ENCODE data around the gene UNC5C. TPM values are rescaled to one million over a fixed set of nuclear protein-coding genes. Genes with fewer than 3 reads are reported as not detected.

UNC5C gene
- total RNA-seq, 2 experiments from 2014 or later, result not detected

DNA sequence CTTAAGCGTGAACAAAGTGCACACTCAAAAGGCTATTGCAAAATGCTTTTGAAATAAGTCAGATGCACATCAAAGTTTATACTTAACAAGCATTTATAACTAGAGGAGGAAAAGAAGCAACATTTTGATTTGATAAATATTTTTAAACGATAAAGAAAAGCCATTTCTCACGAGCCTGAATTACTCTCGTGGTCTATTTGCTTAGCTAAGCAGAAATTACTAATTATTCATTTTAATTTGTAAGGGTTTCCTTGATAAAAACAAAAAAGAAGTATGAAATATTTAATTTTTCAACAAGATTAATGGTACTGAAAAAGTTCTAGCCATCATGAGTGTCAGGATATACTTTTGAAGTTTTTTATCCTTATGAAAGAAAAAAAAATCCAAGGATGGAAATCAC is 78.2 kb downstream of the UNC5C start:
- Mint-ChIP-seq H3K4me3 (no peak overlapping the region), H3K36me3 (ENCODE audit: low read depth) (no peaks in the 10 kb centered on the region), H3K27ac (no peak overlapping the region), H3K27me3 (no peaks in the 10 kb centered on the region), H3K9me3 (no peaks in the 10 kb centered on the region), H3K4me1 (ENCODE audit: low read depth) (no peaks in the 10 kb centered on the region)
- H3K36me3 ChIP-seq (ENCODE audit: insufficient read depth, low read length), result no peaks in the 10 kb centered on the region
- TF ChIP-seq, protein P1, sequence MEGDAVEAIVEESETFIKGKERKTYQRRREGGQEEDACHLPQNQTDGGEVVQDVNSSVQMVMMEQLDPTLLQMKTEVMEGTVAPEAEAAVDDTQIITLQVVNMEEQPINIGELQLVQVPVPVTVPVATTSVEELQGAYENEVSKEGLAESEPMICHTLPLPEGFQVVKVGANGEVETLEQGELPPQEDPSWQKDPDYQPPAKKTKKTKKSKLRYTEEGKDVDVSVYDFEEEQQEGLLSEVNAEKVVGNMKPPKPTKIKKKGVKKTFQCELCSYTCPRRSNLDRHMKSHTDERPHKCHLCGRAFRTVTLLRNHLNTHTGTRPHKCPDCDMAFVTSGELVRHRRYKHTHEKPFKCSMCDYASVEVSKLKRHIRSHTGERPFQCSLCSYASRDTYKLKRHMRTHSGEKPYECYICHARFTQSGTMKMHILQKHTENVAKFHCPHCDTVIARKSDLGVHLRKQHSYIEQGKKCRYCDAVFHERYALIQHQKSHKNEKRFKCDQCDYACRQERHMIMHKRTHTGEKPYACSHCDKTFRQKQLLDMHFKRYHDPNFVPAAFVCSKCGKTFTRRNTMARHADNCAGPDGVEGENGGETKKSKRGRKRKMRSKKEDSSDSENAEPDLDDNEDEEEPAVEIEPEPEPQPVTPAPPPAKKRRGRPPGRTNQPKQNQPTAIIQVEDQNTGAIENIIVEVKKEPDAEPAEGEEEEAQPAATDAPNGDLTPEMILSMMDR (IDR thresholded peaks at IDR 0.05), result no peak
- no peaks in the 10 kb centered on the region for H3K27me3 ChIP-seq (ENCODE audit: control insufficient read depth in 1 of 2, insufficient read depth in 2 of 2, low read length in 2 of 2)
- no peaks in the 10 kb centered on the region for H3K9me3 ChIP-seq (ENCODE audit: control insufficient read depth in 1 of 2, insufficient read depth in 1 of 2, low read length in 2 of 2)
- DNase-seq (no peak), ATAC-seq (ENCODE audit: poor library complexity) (no peak)
- H3K4me3 ChIP-seq (ENCODE audit: low read length), result no peak overlapping the region
- intact Hi-C loops (cut with DNase I, micrococcal nuclease), result no loop called here
- CTCF ChIA-PET, result no interaction called here
- POLR2A ChIA-PET, result no interaction called here
- no peak overlapping the region for H3K27ac ChIP-seq (ENCODE audit: low read depth in 1 of 2, low read length in 2 of 2)
- no peaks in the 10 kb centered on the region for H3K4me1 ChIP-seq (ENCODE audit: insufficient read depth, low read length)

DNA sequence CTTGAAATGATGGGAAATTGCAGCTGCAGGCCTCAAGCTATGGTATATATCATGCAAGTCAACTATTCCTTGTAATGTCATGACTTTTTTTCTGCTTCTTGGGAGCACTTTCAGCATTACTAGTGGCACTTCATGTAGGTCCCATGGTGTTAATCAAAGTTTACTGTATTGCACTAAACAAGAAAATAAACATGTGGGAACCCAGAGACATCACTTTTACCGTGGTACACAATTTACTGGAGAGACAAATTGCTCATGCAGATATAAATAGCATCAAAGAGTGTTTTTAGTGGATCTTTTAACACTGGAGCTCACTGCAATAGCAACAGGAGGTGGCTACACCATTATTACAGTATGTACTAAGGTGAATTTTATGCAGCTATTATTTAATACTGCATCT is 79.2 kb downstream of the UNC5C start:
- CTCF ChIA-PET, result no interaction called here
- H3K27me3 Mint-ChIP-seq, result no peaks in the 10 kb centered on the region

DNA sequence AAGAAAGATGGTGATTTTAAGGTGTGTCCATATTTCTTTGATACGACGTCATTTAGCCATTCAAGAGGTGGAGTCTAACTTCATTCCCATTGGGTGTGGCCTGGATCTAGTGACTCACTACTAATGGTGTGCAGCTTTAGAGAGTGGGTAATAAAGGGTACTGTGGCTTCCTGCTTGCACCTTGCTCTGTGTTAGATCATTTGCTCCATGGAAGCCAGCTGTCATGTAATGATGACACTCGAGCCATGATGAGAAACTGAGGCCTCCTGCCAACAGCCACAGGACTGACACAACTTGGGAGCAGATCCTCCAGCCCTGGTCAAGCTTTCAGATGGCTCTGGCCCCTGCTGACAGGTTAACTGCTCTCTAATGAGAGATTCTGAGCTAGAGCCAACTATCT is 82.0 kb downstream of the UNC5C start:
- TF ChIP-seq, protein P1 (IDR thresholded peaks at IDR 0.05), result no peak
- DNase-seq (no peak), ATAC-seq (ENCODE audit: poor library complexity) (no peak)
- Mint-ChIP-seq H3K4me1 (ENCODE audit: low read depth) (no peaks in the 10 kb centered on the region), H3K27me3 (no peaks in the 10 kb centered on the region), H3K4me3 (no peak overlapping the region), H3K27ac (no peak overlapping the region), H3K9me3 (no peaks in the 10 kb centered on the region), H3K36me3 (ENCODE audit: low read depth) (no peaks in the 10 kb centered on the region)
- Histone ChIP-seq H3K4me1 (ENCODE audit: insufficient read depth, low read length) (no peaks in the 10 kb centered on the region), H3K36me3 (ENCODE audit: insufficient read depth, low read length) (no peaks in the 10 kb centered on the region), H3K27ac (ENCODE audit: low read depth in 1 of 2, low read length in 2 of 2) (no peak overlapping the region), H3K9me3 (ENCODE audit: control insufficient read depth in 1 of 2, insufficient read depth in 1 of 2, low read length in 2 of 2) (no peaks in the 10 kb centered on the region), H3K4me3 (ENCODE audit: low read length) (no peak overlapping the region), H3K27me3 (ENCODE audit: control insufficient read depth in 1 of 2, insufficient read depth in 2 of 2, low read length in 2 of 2) (no peaks in the 10 kb centered on the region)
- intact Hi-C loops (cut with DNase I, micrococcal nuclease), result no loop called here
- ChIA-PET POLR2A (no interaction called here), CTCF (no interaction called here)

More for the DNA sequence above, 79.2 kb downstream of the UNC5C start:
- TF ChIP-seq, protein P1 (IDR thresholded peaks at IDR 0.05), result no peak
- DNase-seq, result no peak
- Histone ChIP-seq H3K4me3 (ENCODE audit: low read length) (no peak overlapping the region), H3K27me3 (ENCODE audit: control insufficient read depth in 1 of 2, insufficient read depth in 2 of 2, low read length in 2 of 2) (no peaks in the 10 kb centered on the region), H3K4me1 (ENCODE audit: insufficient read depth, low read length) (no peaks in the 10 kb centered on the region), H3K36me3 (ENCODE audit: insufficient read depth, low read length) (no peaks in the 10 kb centered on the region), H3K27ac (ENCODE audit: low read depth in 1 of 2, low read length in 2 of 2) (no peak overlapping the region), H3K9me3 (ENCODE audit: control insufficient read depth in 1 of 2, insufficient read depth in 1 of 2, low read length in 2 of 2) (no peaks in the 10 kb centered on the region)
- ATAC-seq (ENCODE audit: poor library complexity), result no peak
- H3K4me3 Mint-ChIP-seq, result no peak overlapping the region
- H3K36me3 Mint-ChIP-seq (ENCODE audit: low read depth), result no peaks in the 10 kb centered on the region
- intact Hi-C loops (cut with DNase I, micrococcal nuclease), result no loop called here
- POLR2A ChIA-PET, result no interaction called here
- H3K27ac Mint-ChIP-seq, result no peak overlapping the region
- H3K9me3 Mint-ChIP-seq, result no peaks in the 10 kb centered on the region
- no peaks in the 10 kb centered on the region for H3K4me1 Mint-ChIP-seq (ENCODE audit: low read depth)
